Embryonic facial prominence (tissue), 1 donor: Measurements from ENCODE around the gene CYP4F3.
A peak's percentile ranks its signal among the peaks of the same experiment; 100 is the strongest.
"Not testable (repeated sequence)": the region's sequence is repeated elsewhere in the genome, so short reads cannot be mapped to it uniquely, and the experiment has no call there.

Experiments used
- DNase-seq: peaks from one replicate; pipeline ENCODE4 v3.0.0-alpha.2; 2016; ENCODE audit errors: extremely low spot score

Gene CYP4F3

GRCh38 chr19:15629003-15629880, 11.5 kb upstream of the CYP4F3 start:
- peak; percentile 7 for DNase-seq

GRCh38 chr19:15631817-15632216, 8.9 kb upstream of the CYP4F3 start:
- no peak for DNase-seq

GRCh38 chr19:15633082-15633835, 7.4 kb upstream of the CYP4F3 start:
- DNase-seq = no peak

- no peak for DNase-seq
These were observed 6.6 kb upstream of the CYP4F3 start for GRCh38 chr19:15634105-15634504.

- no peak for DNase-seq
These were observed 5.5 kb upstream of the CYP4F3 start for GRCh38 chr19:15635016-15635805.

GRCh38 chr19:15636026-15636425, 4.7 kb upstream of the CYP4F3 start:
- no peak for DNase-seq

- DNase-seq = no peak
These were observed 1.1 kb upstream of the CYP4F3 start for GRCh38 chr19:15639596-15639995.

- DNase-seq = no peak
These were observed 354 bp downstream of the CYP4F3 start for GRCh38 chr19:15640904-15641597.

- no peak for DNase-seq
These were observed 1.3 kb downstream of the CYP4F3 start for GRCh38 chr19:15641901-15642491.

GRCh38 chr19:15642807-15643206, 2.1 kb downstream of the CYP4F3 start:
- no peak for DNase-seq

- DNase-seq = no peak
These were observed 2.7 kb downstream of the CYP4F3 start for GRCh38 chr19:15643387-15643786.

GRCh38 chr19:15644066-15644741, 3.5 kb downstream of the CYP4F3 start:
- no peak for DNase-seq

GRCh38 chr19:15644816-15645215, 4.1 kb downstream of the CYP4F3 start:
- DNase-seq = no peak

- DNase-seq = no peak
These were observed 8.8 kb downstream of the CYP4F3 start for GRCh38 chr19:15649526-15649925.

GRCh38 chr19:15650123-15650522, 9.4 kb downstream of the CYP4F3 start:
- not testable (repeated sequence) for DNase-seq

GRCh38 chr19:15651791-15652190, 11.1 kb downstream of the CYP4F3 start:
- no peak for DNase-seq

- no peak for DNase-seq
These were observed 12.0 kb downstream of the CYP4F3 start for GRCh38 chr19:15652559-15653278.

GRCh38 chr19:15656467-15656866, 15.8 kb downstream of the CYP4F3 start:
- no peak for DNase-seq

- DNase-seq = no peak
These were observed 22.6 kb downstream of the CYP4F3 start for GRCh38 chr19:15663247-15663646.

- no peak for DNase-seq
These were observed 25.5 kb downstream of the CYP4F3 start for GRCh38 chr19:15666186-15666585.
